ENCODE data around the gene EIF2S3.

Gene EIF2S3

DNA sequence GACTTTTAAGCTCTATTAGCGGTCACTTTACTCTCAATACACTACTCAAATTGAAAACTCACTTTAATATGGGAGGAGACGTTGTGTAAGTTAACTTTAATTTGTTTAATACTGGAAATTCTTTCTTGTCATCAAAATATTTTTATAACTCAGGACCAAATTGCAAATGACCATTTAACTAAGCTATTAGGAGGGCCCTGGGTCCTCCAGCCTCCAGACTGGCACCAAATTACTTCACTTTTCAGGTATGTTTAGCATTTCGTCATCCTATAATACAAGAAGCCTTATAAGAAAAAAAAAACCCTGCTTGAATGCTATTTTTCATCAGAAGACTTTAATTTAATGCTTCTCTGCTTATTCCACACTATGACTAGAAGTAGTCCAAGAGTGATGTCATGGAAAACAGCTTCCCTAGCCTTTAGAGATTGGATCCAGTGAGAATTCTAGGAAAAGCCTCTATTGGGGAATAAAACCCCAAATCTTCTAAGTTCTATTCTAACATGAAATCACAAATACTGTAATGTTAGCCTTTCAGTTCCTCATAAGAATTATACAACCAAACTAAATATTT is 34.4 kb upstream of the EIF2S3 start:
- Histone ChIP-seq H3K9ac (ENCODE audit: low read length) (no peak overlapping the region), H3K4me1 (ENCODE audit: low read length) (peaks cover 27% of the 10 kb centered on the region), H2AFZ (ENCODE audit: low read depth, low read length) (no peak overlapping the region), H3K4me3 (ENCODE audit: low read length) (peak overlapping the region; percentile 50), H3K27ac (ENCODE audit: low read length) (0 out of 2 replicates have a peak overlapping the region, but pooled peaks have one; percentile 1), H3K9me3 (ENCODE audit: insufficient read depth, low read length) (no peaks in the 10 kb centered on the region), H4K20me1 (ENCODE audit: insufficient read depth, low read length) (peaks cover 60% of the 10 kb centered on the region), H3K79me2 (ENCODE audit: low read length) (peaks cover 82% of the 10 kb centered on the region), H3K27me3 (ENCODE audit: low read depth, low read length) (no peaks in the 10 kb centered on the region), H3K4me2 (ENCODE audit: low read length) (peak overlapping the region; percentile 76), H3K36me3 (replicated peaks; ENCODE audit: low read depth, low read length) (peaks cover 6% of the 10 kb centered on the region)
- TF ChIP-seq EZH2phosphoT487 (IDR thresholded peaks at IDR 0.05; ENCODE audit: low read depth) = no peak
- TF ChIP-seq, protein P1, sequence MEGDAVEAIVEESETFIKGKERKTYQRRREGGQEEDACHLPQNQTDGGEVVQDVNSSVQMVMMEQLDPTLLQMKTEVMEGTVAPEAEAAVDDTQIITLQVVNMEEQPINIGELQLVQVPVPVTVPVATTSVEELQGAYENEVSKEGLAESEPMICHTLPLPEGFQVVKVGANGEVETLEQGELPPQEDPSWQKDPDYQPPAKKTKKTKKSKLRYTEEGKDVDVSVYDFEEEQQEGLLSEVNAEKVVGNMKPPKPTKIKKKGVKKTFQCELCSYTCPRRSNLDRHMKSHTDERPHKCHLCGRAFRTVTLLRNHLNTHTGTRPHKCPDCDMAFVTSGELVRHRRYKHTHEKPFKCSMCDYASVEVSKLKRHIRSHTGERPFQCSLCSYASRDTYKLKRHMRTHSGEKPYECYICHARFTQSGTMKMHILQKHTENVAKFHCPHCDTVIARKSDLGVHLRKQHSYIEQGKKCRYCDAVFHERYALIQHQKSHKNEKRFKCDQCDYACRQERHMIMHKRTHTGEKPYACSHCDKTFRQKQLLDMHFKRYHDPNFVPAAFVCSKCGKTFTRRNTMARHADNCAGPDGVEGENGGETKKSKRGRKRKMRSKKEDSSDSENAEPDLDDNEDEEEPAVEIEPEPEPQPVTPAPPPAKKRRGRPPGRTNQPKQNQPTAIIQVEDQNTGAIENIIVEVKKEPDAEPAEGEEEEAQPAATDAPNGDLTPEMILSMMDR (IDR thresholded peaks at IDR 0.05; ENCODE audit: low read depth, low read length) = no peak

DNA sequence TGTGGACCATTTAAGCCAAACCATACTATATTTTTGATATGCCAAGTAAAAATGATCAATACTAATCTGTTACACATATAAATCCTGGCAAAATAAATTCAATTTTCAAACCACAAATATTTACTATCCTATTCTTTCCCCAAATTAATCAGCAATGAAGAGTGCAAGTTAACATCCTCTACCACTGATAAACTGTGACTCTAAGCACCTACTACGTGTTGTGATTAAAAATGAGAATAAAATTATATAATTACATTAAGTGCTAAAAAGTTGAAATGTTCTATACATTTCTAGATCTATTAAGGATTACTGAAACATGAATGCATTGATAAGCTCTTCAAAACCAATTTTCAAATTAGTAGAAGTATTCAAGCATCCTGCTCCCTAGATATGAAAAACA is 31.2 kb upstream of the EIF2S3 start:
- H3K4me1 ChIP-seq (ENCODE audit: low read length) = peaks cover 27% of the 10 kb centered on the region
- H3K36me3 ChIP-seq (replicated peaks; ENCODE audit: low read depth, low read length) = peaks cover 5% of the 10 kb centered on the region
- peaks cover 62% of the 10 kb centered on the region for H3K79me2 ChIP-seq (ENCODE audit: low read length)
- peak overlapping the region; percentile 91 for H3K9ac ChIP-seq (ENCODE audit: low read length)
- TF ChIP-seq, protein P1 (IDR thresholded peaks at IDR 0.05; ENCODE audit: low read depth, low read length) = no peak
- no peak for TF ChIP-seq EZH2phosphoT487 (IDR thresholded peaks at IDR 0.05; ENCODE audit: low read depth)
- H3K27ac ChIP-seq (ENCODE audit: low read length) = no peak overlapping the region
- peak overlapping the region; percentile 89 for H3K4me2 ChIP-seq (ENCODE audit: low read length)
- H4K20me1 ChIP-seq (ENCODE audit: insufficient read depth, low read length) = peaks cover 43% of the 10 kb centered on the region
- peak overlapping the region; percentile 93 for H3K4me3 ChIP-seq (ENCODE audit: low read length)
- no peak overlapping the region for H2AFZ ChIP-seq (ENCODE audit: low read depth, low read length)
- no peaks in the 10 kb centered on the region for H3K27me3 ChIP-seq (ENCODE audit: low read depth, low read length)
- no peaks in the 10 kb centered on the region for H3K9me3 ChIP-seq (ENCODE audit: insufficient read depth, low read length)

DNA sequence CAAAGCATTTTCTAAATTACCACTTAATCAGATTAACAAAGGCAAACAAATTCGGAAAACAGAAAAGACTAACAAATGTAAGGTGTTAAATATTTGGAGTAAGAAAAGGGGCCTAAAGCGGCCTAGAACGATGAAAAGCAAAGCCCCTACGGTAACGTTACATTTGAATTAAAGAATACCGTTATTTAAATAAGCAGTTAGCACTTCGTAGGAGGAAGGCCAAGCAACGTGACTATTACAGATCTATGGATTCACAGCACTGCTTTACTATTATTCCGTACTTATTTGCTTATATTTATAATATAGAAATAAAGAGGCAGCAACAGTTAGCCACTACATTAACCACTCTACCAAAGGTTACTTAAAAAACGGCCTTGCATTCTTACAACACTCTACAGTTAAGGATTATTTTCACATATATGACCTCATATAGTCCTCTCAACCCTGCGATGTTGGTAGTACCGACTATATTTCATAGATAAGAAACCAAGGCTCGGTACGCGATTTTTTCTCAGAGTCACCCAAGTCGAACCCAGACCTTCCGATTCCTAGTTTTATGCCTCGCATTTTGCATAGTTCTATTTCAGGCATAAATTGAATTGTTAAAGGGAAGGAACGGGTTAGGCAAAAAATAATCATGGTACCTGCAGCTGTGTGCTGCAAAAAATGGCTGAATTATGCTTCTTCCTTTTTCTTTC is 30.6 kb upstream of the EIF2S3 start:
- Histone ChIP-seq H2AFZ (ENCODE audit: low read depth, low read length) (no peak overlapping the region), H3K27ac (ENCODE audit: low read length) (peak overlapping the region; percentile 58), H3K4me3 (ENCODE audit: low read length) (peak overlapping the region; percentile 93), H3K4me1 (ENCODE audit: low read length) (peaks cover 27% of the 10 kb centered on the region), H3K9me3 (ENCODE audit: insufficient read depth, low read length) (no peaks in the 10 kb centered on the region), H4K20me1 (ENCODE audit: insufficient read depth, low read length) (peaks cover 39% of the 10 kb centered on the region), H3K4me2 (ENCODE audit: low read length) (peak overlapping the region; percentile 89), H3K36me3 (replicated peaks; ENCODE audit: low read depth, low read length) (peaks cover 5% of the 10 kb centered on the region), H3K9ac (ENCODE audit: low read length) (peak overlapping the region; percentile 91), H3K79me2 (ENCODE audit: low read length) (peaks cover 57% of the 10 kb centered on the region), H3K27me3 (ENCODE audit: low read depth, low read length) (no peaks in the 10 kb centered on the region)
- no peak for TF ChIP-seq EZH2phosphoT487 (IDR thresholded peaks at IDR 0.05; ENCODE audit: low read depth)
- TF ChIP-seq, protein P1 (IDR thresholded peaks at IDR 0.05; ENCODE audit: low read depth, low read length) = no peak

Data from OCI-LY3 (cell line).